PFSK-1 (cell line): ENCODE results near the gene KRTAP1-3. TPM values are rescaled to one million over a fixed set of nuclear protein-coding genes. Genes with fewer than 3 reads are reported as not detected.
"Not testable (repeated sequence)": the region's sequence is repeated elsewhere in the genome, so short reads cannot be mapped to it uniquely, and the experiment has no call there.

Experiments
- FOXP2 ChIP-seq: optimal IDR thresholded peaks from 2 replicates; pipeline ENCODE3; 2011; ENCODE audit warnings: borderline replicate concordance, control low read depth, inconsistent platforms; ENCODE audit not compliant: insufficient read depth; ENCODE audit errors: extremely low read length, extremely low read depth
- POLR2AphosphoS5 ChIP-seq: IDR thresholded peaks from 2 replicates; pipeline ENCODE4 v1.6.1; 2012; ENCODE audit warnings: low read depth, mild to moderate bottlenecking, control low read depth, low read length, moderate library complexity
- SIN3A ChIP-seq: IDR thresholded peaks from 2 replicates; pipeline ENCODE4 v1.6.1; 2012; ENCODE audit warnings: mild to moderate bottlenecking, low read length, moderate library complexity, borderline replicate concordance; ENCODE audit not compliant: insufficient read depth
- TAF1 ChIP-seq: IDR thresholded peaks from 2 replicates; pipeline ENCODE4 v1.6.1; 2012; ENCODE audit warnings: low read length, control low read depth, borderline replicate concordance; ENCODE audit not compliant: insufficient read depth
- polyA plus RNA-seq: library from polyadenylated mRNA; unstranded; fragments of >200 nt; gene quantifications from one replicate; pipeline ENCODE4 v1.2.1, GENCODE V29; 2012; ENCODE audit warnings: low read depth, missing spikeins; ENCODE audit not compliant: insufficient read length
- TF ChIP-seq, protein P1 (sequence below), 2 experiments: IDR thresholded peaks; 2 replicates each; pipeline versions ENCODE4 v1.6.1 to v1.8.0; 2011 to 2012; ENCODE audit warnings: low read depth in 2 of 2, low read length in 2 of 2, control low read depth in 1 of 2, inconsistent platforms in 1 of 2, mild to moderate bottlenecking in 1 of 2, moderate library complexity in 1 of 2; ENCODE audit not compliant: insufficient read depth in 1 of 2

The KRTAP1-3 gene, protein sequence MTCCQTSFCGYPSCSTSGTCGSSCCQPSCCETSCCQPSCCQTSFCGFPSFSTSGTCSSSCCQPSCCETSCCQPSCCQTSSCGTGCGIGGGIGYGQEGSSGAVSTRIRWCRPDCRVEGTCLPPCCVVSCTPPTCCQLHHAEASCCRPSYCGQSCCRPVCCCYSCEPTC
- polyA plus RNA-seq, result not detected

- TF ChIP-seq SIN3A, FOXP2: not testable (repeated sequence)
- TF ChIP-seq, protein P1, sequence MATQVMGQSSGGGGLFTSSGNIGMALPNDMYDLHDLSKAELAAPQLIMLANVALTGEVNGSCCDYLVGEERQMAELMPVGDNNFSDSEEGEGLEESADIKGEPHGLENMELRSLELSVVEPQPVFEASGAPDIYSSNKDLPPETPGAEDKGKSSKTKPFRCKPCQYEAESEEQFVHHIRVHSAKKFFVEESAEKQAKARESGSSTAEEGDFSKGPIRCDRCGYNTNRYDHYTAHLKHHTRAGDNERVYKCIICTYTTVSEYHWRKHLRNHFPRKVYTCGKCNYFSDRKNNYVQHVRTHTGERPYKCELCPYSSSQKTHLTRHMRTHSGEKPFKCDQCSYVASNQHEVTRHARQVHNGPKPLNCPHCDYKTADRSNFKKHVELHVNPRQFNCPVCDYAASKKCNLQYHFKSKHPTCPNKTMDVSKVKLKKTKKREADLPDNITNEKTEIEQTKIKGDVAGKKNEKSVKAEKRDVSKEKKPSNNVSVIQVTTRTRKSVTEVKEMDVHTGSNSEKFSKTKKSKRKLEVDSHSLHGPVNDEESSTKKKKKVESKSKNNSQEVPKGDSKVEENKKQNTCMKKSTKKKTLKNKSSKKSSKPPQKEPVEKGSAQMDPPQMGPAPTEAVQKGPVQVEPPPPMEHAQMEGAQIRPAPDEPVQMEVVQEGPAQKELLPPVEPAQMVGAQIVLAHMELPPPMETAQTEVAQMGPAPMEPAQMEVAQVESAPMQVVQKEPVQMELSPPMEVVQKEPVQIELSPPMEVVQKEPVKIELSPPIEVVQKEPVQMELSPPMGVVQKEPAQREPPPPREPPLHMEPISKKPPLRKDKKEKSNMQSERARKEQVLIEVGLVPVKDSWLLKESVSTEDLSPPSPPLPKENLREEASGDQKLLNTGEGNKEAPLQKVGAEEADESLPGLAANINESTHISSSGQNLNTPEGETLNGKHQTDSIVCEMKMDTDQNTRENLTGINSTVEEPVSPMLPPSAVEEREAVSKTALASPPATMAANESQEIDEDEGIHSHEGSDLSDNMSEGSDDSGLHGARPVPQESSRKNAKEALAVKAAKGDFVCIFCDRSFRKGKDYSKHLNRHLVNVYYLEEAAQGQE (IDR thresholded peaks at IDR 0.05; ENCODE audit: insufficient read depth in 1 of 2, low read depth in 2 of 2, low read length in 2 of 2), result not testable (repeated sequence)
These were observed at the start of gene KRTAP1-3 for GRCh38 chr17:41034346-41034935. Gene KRTAP1-3 (minus strand): TSS chr17:41034874. CDS start chr17:41034821, 53 bp downstream.

DNA sequence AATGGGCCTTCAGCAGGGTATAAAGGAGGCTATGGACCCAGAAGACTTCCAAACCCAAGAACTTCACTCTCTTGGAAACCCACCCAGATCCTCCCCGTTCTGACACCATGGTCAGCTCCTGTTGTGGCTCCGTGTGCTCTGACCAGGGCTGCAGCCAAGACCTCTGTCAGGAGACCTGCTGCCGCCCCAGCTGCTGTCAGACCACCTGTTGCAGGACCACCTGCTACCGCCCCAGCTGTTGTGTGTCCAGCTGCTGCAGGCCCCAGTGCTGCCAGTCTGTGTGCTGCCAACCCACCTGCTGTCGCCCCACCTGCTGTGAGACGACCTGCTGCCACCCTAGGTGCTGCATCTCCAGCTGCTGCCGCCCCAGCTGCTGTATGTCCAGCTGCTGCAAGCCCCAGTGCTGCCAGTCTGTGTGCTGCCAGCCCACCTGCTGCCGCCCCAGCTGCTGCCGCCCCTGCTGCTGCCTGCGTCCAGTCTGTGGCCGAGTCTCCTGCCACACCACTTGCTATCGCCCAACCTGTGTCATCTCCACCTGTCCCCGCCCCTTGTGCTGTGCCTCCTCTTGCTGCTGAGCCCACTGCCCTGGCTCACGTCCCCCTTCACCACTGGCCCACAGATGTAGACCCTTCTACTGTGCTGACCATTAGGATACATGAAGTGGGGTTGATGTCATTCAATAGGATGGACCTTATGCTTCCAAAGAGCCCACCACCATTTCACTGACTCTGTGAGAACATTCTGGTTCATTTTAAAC lies 49.6 kb upstream of the KRTAP1-3 start, which contains the start of gene KRTAP4-7:
Gene KRTAP4-7 (plus strand): TSS at position 51 of the 757 bp plus-strand sequence. CDS start 57 bp downstream, at position 108.
- TF ChIP-seq, protein P1 (IDR thresholded peaks at IDR 0.05; ENCODE audit: insufficient read depth in 1 of 2, low read depth in 2 of 2, low read length in 2 of 2), result not testable (repeated sequence)
- TF ChIP-seq FOXP2, SIN3A: not testable (repeated sequence)

DNA sequence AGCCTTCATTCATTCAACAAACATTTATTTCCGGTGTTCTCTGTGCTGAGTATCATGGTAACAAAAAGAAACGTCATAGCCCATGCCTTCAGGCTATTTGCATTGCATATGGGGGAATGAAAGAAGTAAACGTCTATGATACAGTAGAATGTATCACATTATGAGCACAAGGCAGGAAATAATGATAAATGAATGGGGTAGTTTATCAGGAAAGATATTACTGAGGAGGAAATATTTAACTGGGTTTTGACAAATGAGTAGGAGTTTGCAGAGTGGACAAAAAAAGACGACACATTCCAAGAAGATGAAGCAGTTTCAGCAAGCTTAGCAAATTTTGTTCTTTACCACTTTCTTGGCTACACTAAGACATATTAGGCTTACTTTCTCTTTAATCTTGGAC lies 48.0 kb upstream of the KRTAP1-3 start:
- TF ChIP-seq POLR2AphosphoS5 (no peak), SIN3A (no peak), TAF1 (no peak)
- TF ChIP-seq, protein P1 (IDR thresholded peaks at IDR 0.05; ENCODE audit: insufficient read depth in 1 of 2, low read depth in 2 of 2, low read length in 2 of 2), result no peak

- TF ChIP-seq FOXP2, result no peak
- no peak for TF ChIP-seq SIN3A
- no peak for TF ChIP-seq POLR2AphosphoS5
- no peak for TF ChIP-seq TAF1
- TF ChIP-seq, protein P1 (IDR thresholded peaks at IDR 0.05; ENCODE audit: insufficient read depth in 1 of 2, low read depth in 2 of 2, low read length in 2 of 2), result no peak
These were observed 42.1 kb upstream of the KRTAP1-3 start for GRCh38 chr17:41076788-41077187.
